OCI-LY1 (cell line): ENCODE measurements around the gene QSER1.

Experiments
- H2AFZ ChIP-seq: fragments of 200-600 bp; sonication (generic), shearing (Covaris generic); 2 replicates; pipeline ENCODE4 v1.6.0; 2014; ENCODE audit warnings: antibody characterized with exemption, mild to moderate bottlenecking, low read length
- H3F3A ChIP-seq: fragments of 200-600 bp; sonication (generic), shearing (Covaris generic); 2 replicates; pipeline ENCODE4 v1.6.0; 2014; ENCODE audit warnings: mild to moderate bottlenecking, antibody characterized with exemption, low read length, moderate library complexity; ENCODE audit not compliant: insufficient read depth
- H3K27ac ChIP-seq: fragments of 200-600 bp; sonication (generic); 2 replicates; pipeline ENCODE4 v1.5.1; 2014; ENCODE audit warnings: low read length, mixed run types, mild to moderate bottlenecking, low read depth; ENCODE audit not compliant: poor library complexity, severe bottlenecking
- H3K27me3 ChIP-seq: fragments of 200-600 bp; sonication (generic); 2 replicates; pipeline ENCODE4 v1.6.0; 2014; ENCODE audit warnings: antibody characterized with exemption, mild to moderate bottlenecking, low read length, moderate library complexity; ENCODE audit not compliant: insufficient read depth
- H3K36me3 ChIP-seq: fragments of 200-600 bp; sonication (generic); 2 replicates; pipeline ENCODE4 v1.6.1; 2014; ENCODE audit warnings: mild to moderate bottlenecking, antibody characterized with exemption, low read length, moderate library complexity, mixed read lengths; ENCODE audit not compliant: insufficient read depth
- H3K4me1 ChIP-seq: fragments of 200-600 bp; sonication (generic); 2 replicates; pipeline ENCODE4 v1.5.1; 2014; ENCODE audit warnings: mild to moderate bottlenecking, low read length, moderate library complexity; ENCODE audit not compliant: insufficient read depth, severe bottlenecking
- H3K4me2 ChIP-seq: fragments of 200-600 bp; sonication (generic), shearing (Covaris generic); 2 replicates; pipeline ENCODE4 v1.6.1; 2014; ENCODE audit warnings: low read length
- H3K4me3 ChIP-seq: fragments of 200-600 bp; sonication (generic); 2 replicates; pipeline ENCODE4 v1.5.1; 2014; ENCODE audit warnings: low read length, low read depth, mild to moderate bottlenecking, mixed read lengths; ENCODE audit not compliant: poor library complexity, severe bottlenecking
- H3K79me2 ChIP-seq: fragments of 200-600 bp; shearing (Covaris generic); 2 replicates; pipeline ENCODE4 v1.6.1; 2016; ENCODE audit warnings: mixed run types, low read length, mixed read lengths; ENCODE audit not compliant: insufficient read depth
- H3K9ac ChIP-seq: fragments of 200-600 bp; sonication (generic), shearing (Covaris generic); 2 replicates; pipeline ENCODE4 v1.6.1; 2014; ENCODE audit warnings: mild to moderate bottlenecking, low read length, mixed read lengths
- H3K9me2 ChIP-seq: fragments of 200-600 bp; sonication (generic), shearing (Covaris generic); 2 replicates; pipeline ENCODE4 v1.6.1; 2014; ENCODE audit warnings: low read depth, mild to moderate bottlenecking, low read length, mixed read lengths
- H3K9me3 ChIP-seq: fragments of 200-600 bp; shearing (Covaris generic); 2 replicates; pipeline ENCODE4 v1.6.1; 2014; ENCODE audit warnings: low read length, mixed read lengths
- H4K20me1 ChIP-seq: fragments of 200-600 bp; sonication (generic), shearing (Covaris generic); 2 replicates; pipeline ENCODE4 v1.6.0; 2016; ENCODE audit warnings: mild to moderate bottlenecking, low read length; ENCODE audit not compliant: insufficient read depth
- EZH2 ChIP-seq: fragments of 200-600 bp; sonication (generic), shearing (Covaris generic); IDR thresholded peaks from 2 replicates; pipeline ENCODE4 v1.8.0; 2017; ENCODE audit warnings: borderline replicate concordance, mixed run types, mild to moderate bottlenecking, antibody characterized with exemption, low read length, moderate library complexity, mixed read lengths
- TF ChIP-seq, protein P1 (sequence below): fragments of 200-600 bp; sonication (generic), shearing (Covaris generic); IDR thresholded peaks from 2 replicates; pipeline ENCODE4 v1.5.1; 2017; ENCODE audit warnings: mild to moderate bottlenecking, antibody characterized with exemption, low read length, moderate library complexity, mixed read lengths

QSER1 gene

DNA sequence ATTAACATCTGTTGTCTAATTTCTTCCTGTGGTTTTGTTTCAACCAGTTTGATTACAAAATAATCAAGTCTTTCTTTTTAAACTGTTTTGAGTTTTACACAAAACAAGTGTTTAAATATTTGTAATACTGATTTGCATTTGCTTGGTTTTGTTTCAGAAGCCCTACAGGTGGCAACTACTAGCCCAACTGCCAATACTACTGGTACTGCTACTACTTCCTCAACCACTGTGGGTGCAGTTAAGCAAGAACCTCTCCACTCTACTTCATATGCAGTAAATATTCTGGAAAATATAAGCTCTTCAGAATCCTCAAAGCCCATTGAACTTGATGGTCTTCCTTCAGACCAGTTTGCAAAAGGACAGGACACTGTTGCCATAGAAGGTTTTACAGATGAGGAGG is 61.1 kb downstream of the QSER1 start:
- Histone ChIP-seq H3K4me2 (no peak overlapping the region), H3K36me3 (peaks cover 36% of the 10 kb centered on the region), H3K4me1 (peaks cover under 1% of the 10 kb centered on the region), H3K9ac (no peak overlapping the region), H3K27ac (no peak overlapping the region), H3K79me2 (0 out of 2 replicates have a peak, but pooled peaks cover 3% of the 10 kb centered on the region), H3K4me3 (no peak overlapping the region), H3F3A (no peaks in the 10 kb centered on the region), H3K9me2 (no peaks in the 10 kb centered on the region), H3K9me3 (no peaks in the 10 kb centered on the region), H4K20me1 (no peaks in the 10 kb centered on the region), H2AFZ (no peak overlapping the region), H3K27me3 (no peaks in the 10 kb centered on the region)
- TF ChIP-seq, protein P1, sequence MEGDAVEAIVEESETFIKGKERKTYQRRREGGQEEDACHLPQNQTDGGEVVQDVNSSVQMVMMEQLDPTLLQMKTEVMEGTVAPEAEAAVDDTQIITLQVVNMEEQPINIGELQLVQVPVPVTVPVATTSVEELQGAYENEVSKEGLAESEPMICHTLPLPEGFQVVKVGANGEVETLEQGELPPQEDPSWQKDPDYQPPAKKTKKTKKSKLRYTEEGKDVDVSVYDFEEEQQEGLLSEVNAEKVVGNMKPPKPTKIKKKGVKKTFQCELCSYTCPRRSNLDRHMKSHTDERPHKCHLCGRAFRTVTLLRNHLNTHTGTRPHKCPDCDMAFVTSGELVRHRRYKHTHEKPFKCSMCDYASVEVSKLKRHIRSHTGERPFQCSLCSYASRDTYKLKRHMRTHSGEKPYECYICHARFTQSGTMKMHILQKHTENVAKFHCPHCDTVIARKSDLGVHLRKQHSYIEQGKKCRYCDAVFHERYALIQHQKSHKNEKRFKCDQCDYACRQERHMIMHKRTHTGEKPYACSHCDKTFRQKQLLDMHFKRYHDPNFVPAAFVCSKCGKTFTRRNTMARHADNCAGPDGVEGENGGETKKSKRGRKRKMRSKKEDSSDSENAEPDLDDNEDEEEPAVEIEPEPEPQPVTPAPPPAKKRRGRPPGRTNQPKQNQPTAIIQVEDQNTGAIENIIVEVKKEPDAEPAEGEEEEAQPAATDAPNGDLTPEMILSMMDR = no peak
- no peak for TF ChIP-seq EZH2

DNA sequence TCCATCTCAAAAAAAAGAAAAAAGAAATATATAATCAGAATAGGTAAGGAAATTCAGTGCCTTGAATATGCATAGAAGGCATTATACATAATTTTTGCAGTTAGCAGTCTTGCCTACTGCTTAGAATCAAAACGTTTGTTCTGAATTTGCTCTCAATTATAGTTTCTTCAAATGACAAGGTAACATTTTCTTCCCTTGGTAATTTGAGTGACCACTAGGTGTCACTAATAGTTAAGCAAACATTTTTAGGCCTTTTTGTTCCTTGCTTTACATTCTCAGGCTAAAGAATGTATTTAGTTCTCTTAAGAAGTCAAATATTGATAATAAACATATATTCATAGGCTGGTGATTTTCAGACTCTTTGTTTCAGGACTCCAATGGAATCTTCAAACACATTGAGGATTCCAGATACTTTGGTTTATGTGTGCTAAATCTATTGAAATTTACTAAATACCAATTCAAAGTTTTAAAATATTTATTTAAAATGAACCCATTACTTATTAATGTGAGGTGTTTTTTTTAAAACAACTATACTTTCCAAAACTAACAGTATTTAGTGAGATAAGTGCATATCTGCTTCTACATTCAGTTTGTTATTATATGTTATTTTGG is 68.0 kb downstream of the QSER1 start:
- Histone ChIP-seq H3K36me3 (peaks cover 53% of the 10 kb centered on the region), H4K20me1 (no peaks in the 10 kb centered on the region), H3K4me3 (no peak overlapping the region), H3F3A (no peaks in the 10 kb centered on the region; the same call in 1 of the 2 replicates), H3K79me2 (no peaks in the 10 kb centered on the region), H3K4me1 (peaks cover 9% of the 10 kb centered on the region), H3K9me3 (no peaks in the 10 kb centered on the region), H3K27me3 (no peaks in the 10 kb centered on the region), H3K27ac (no peak overlapping the region), H3K4me2 (no peak overlapping the region), H3K9me2 (no peaks in the 10 kb centered on the region), H3K9ac (no peak overlapping the region), H2AFZ (no peak overlapping the region)
- TF ChIP-seq EZH2 = no peak
- TF ChIP-seq, protein P1 = peak; percentile 75

DNA sequence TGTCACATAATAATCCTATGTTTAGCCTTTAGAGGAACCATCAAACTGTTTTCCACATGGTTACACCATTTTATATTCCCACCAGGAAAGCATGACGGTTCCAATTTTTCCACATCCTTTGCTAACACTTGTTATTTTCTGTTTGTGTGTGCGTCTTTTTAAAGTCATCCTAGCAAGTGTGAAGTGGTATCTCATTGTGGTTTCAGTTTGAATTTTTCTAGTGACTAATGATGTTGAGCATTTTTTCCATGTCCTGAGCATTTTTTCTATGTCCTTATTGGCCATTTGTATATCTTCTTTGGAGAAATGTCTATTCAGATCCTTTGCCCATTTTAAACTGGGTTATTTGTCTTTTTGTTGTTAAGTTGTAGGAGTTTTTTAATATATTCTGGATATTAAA is 69.4 kb downstream of the QSER1 start:
- H3K79me2 ChIP-seq = no peaks in the 10 kb centered on the region
- H3K9me2 ChIP-seq = no peaks in the 10 kb centered on the region
- H3K27me3 ChIP-seq = no peaks in the 10 kb centered on the region
- peaks cover 56% of the 10 kb centered on the region for H3K36me3 ChIP-seq
- no peak overlapping the region for H3K4me3 ChIP-seq
- H3K9ac ChIP-seq = no peak overlapping the region
- H3K9me3 ChIP-seq = no peaks in the 10 kb centered on the region
- H2AFZ ChIP-seq = no peak overlapping the region
- H3K27ac ChIP-seq = no peak overlapping the region
- no peaks in the 10 kb centered on the region; the same call in 1 of the 2 replicates for H3F3A ChIP-seq
- H3K4me1 ChIP-seq = peaks cover 9% of the 10 kb centered on the region
- TF ChIP-seq EZH2 = no peak
- TF ChIP-seq, protein P1 = no peak
- no peak overlapping the region for H3K4me2 ChIP-seq
- no peaks in the 10 kb centered on the region for H4K20me1 ChIP-seq
